Measurements from ENCODE around the gene GRIK3. TPM values are rescaled to one million over a fixed set of nuclear protein-coding genes. Genes with fewer than 3 reads are reported as not detected.

GRIK3 gene
- total RNA-seq, 2 donors from 2014 or later = 0.30 to 0.55 TPM

DNA sequence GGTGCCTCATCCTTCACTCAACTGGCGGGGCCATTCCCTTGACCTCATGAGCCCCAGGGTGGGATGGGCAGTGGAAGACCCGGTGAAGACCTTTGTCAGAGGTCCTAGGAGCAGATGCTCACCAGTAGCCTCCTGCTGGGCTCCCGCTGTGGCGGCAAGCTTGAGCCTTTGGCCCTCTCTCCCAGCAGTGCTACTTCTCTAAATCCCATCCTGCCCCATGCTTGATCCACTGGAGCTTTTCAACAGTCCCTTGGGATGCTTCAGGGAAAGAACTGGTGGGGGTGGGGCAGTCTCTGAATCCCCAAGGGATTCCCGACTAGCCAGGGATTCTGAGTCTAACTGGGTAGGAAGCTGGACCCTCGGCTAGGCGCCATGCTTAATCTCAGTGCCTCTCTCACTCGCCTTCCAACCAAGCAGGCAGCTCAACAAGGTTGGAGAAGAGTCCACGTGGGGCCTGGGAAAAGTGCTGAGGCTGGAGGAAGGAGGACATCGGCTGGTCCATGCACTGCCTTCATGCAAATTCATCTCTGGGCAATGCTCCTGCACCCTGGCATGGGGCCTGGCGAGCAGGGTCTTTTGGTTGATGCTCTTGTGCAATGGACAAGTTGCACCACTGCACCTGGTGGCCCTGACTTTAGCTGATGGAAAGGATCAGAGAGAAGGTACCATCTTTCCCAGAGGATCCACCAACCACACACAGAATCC, 190.3 kb downstream of the GRIK3 start:
- H3K27ac ChIP-seq = no peak overlapping the region
- TF ChIP-seq CTCF (IDR thresholded peaks at IDR 0.05) = no peak
- no peaks in the 10 kb centered on the region for H3K4me1 ChIP-seq
- no peaks in the 10 kb centered on the region for H3K36me3 ChIP-seq
- H3K4me3 ChIP-seq = no peak overlapping the region
- no peaks in the 10 kb centered on the region for H3K27me3 ChIP-seq
- DNase-seq (ENCODE audit: low spot score) = no peak
- no peaks in the 10 kb centered on the region for H3K9me3 ChIP-seq

GRCh38 chr1:36843027-36843426, 191.3 kb downstream of the GRIK3 start:
- H3K9me3 ChIP-seq = no peaks in the 10 kb centered on the region
- H3K4me1 ChIP-seq = no peaks in the 10 kb centered on the region
- no peak for TF ChIP-seq CTCF (IDR thresholded peaks at IDR 0.05)
- H3K4me3 ChIP-seq = no peak overlapping the region
- H3K27ac ChIP-seq = no peak overlapping the region
- no peaks in the 10 kb centered on the region for H3K36me3 ChIP-seq
- H3K27me3 ChIP-seq = no peaks in the 10 kb centered on the region
- no peak for DNase-seq (ENCODE audit: low spot score)

DNA sequence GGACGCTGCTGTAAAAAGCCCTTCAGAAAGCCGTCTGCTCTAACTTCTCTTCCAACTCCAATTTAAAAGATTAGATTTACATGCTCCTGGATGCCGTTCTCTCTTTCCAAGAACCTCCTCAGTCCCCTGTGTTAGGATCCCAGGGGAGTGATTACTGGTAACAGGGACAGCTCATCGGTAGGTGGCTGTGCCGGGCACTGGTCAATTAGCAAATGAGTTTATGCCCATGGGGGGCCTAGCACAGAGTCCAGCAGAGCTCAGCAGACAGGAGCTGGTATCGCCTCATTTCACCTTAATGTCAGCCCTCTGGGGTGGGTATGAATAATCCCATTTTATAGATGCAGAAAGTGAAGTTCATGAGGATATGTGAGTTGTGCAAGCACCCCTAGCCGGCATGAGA, 191.9 kb downstream of the GRIK3 start:
- no peak for DNase-seq (ENCODE audit: low spot score)
- TF ChIP-seq CTCF (IDR thresholded peaks at IDR 0.05) = no peak
- no peaks in the 10 kb centered on the region for H3K9me3 ChIP-seq
- H3K4me1 ChIP-seq = no peaks in the 10 kb centered on the region
- H3K27me3 ChIP-seq = no peaks in the 10 kb centered on the region
- no peak overlapping the region for H3K27ac ChIP-seq
- H3K36me3 ChIP-seq = no peaks in the 10 kb centered on the region
- no peak overlapping the region for H3K4me3 ChIP-seq

DNA sequence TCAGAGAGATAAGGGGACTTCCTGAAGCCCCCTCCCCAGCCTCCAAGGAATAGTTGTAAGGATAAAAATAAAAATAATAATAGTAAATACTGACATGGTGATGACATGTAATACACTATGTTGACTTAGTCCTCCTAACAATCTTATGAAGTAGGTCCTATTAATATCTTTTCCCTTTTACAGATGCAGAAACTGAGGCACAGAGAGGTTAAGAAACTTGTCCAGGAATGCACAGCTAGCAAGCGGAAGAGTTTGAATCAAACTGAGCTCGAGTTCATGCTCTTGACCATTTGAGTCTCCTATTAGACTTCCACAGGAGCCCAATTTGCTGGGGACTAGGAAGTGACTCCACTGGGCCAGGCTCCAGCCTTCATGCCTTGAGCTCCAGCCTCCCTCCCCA, 194.8 kb downstream of the GRIK3 start:
- Histone ChIP-seq H3K27me3 (no peaks in the 10 kb centered on the region), H3K4me3 (no peak overlapping the region), H3K36me3 (no peaks in the 10 kb centered on the region), H3K27ac (no peak overlapping the region), H3K4me1 (no peaks in the 10 kb centered on the region), H3K9me3 (no peaks in the 10 kb centered on the region)
- DNase-seq (ENCODE audit: low spot score) = no peak
- TF ChIP-seq CTCF (IDR thresholded peaks at IDR 0.05) = no peak

GRCh38 chr1:36838888-36839287, 195.4 kb downstream of the GRIK3 start:
- no peaks in the 10 kb centered on the region for H3K4me1 ChIP-seq
- no peak overlapping the region for H3K27ac ChIP-seq
- H3K9me3 ChIP-seq = no peaks in the 10 kb centered on the region
- TF ChIP-seq CTCF (IDR thresholded peaks at IDR 0.05) = no peak
- DNase-seq (ENCODE audit: low spot score) = no peak
- no peaks in the 10 kb centered on the region for H3K36me3 ChIP-seq
- no peaks in the 10 kb centered on the region for H3K27me3 ChIP-seq
- no peak overlapping the region for H3K4me3 ChIP-seq

DNA sequence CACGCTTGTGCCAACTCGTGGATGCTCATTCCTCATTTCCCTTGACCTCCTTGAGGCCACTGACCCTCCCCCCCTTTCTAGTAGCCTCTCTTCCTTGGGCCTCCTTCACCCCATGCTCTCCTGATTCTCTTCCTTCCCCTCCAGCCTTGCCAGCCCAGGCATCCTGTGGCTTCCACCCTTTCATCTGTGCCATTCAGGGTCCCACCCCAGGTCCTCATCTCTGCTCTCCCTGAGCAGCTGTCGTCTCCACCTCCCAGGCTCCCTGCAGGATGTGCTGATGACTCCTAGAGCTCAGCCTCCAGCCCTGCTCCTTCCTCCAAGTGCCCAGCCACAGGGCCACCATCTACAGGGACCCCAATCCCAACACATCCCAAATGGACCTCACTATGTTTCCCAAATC, 197.4 kb downstream of the GRIK3 start:
- Histone ChIP-seq H3K27ac (no peak overlapping the region), H3K4me1 (no peaks in the 10 kb centered on the region), H3K9me3 (no peaks in the 10 kb centered on the region), H3K36me3 (no peaks in the 10 kb centered on the region), H3K27me3 (no peaks in the 10 kb centered on the region), H3K4me3 (no peak overlapping the region)
- no peak for DNase-seq (ENCODE audit: low spot score)
- TF ChIP-seq CTCF (IDR thresholded peaks at IDR 0.05) = no peak
